NCI-H460 (cell line): ENCODE data around the gene NAGPA. TPM values are rescaled to one million over a fixed set of nuclear protein-coding genes. Genes with fewer than 3 reads are reported as not detected.

Experiments
- DNase-seq: peaks from one replicate; pipeline ENCODE4 v3.0.0-alpha.2; 2016; ENCODE audit warnings: low read depth; ENCODE audit errors: extremely low read depth
- total RNA-seq: library from RNA; depleted of rRNA; stranded (reverse); fragments of >200 nt; shearing (Covaris generic); gene quantifications from 2 replicates; pipeline ENCODE4 v1.2.3, GENCODE V29; 2014; rRNA removed

The NAGPA gene
- total RNA-seq, 1 experiment from 2014 or later: 15.2 TPM

GRCh38 chr16:4980691-4981090 is 53.0 kb downstream of the NAGPA start:
- DNase-seq: no peak

- no peak for DNase-seq
These were observed 53.7 kb downstream of the NAGPA start for GRCh38 chr16:4979736-4980660.

- DNase-seq: no peak
These were observed 54.6 kb downstream of the NAGPA start for GRCh38 chr16:4979164-4979563.

GRCh38 chr16:4976611-4977145 is 57.1 kb downstream of the NAGPA start:
- no peak for DNase-seq

- no peak for DNase-seq
These were observed 57.7 kb downstream of the NAGPA start for GRCh38 chr16:4976079-4976478.

Other genes starting within 250 kb of the NAGPA start
- not detected in 2 replicates for gene SEPTIN12, start 245.6 kb downstream of the NAGPA start, total RNA-seq
- not detected in 2 replicates for gene SMIM22, start 238.6 kb downstream of the NAGPA start, total RNA-seq
- 5.3 and 9.5 TPM in 2 replicates for gene ROGDI, start 231.3 kb downstream of the NAGPA start, total RNA-seq
- gene GLYR1, start 186.6 kb downstream of the NAGPA start, total RNA-seq: 21.8 and 31.1 TPM in 2 replicates
- gene UBN1, start 186.5 kb downstream of the NAGPA start, total RNA-seq: 25.2 and 27.1 TPM in 2 replicates
- 2.5 and 3.5 TPM in 2 replicates for gene PPL, start 96.8 kb downstream of the NAGPA start, total RNA-seq
- gene SEC14L5, start 75.6 kb downstream of the NAGPA start, total RNA-seq: 0.02 and 0.12 TPM in 2 replicates
- gene C16orf89, start 32.0 kb upstream of the NAGPA start, total RNA-seq: not detected in 2 replicates
- 21.6 and 22.0 TPM in 2 replicates for gene ALG1, start 37.9 kb upstream of the NAGPA start, total RNA-seq
- gene EEF2KMT, start 63.9 kb upstream of the NAGPA start, total RNA-seq: 22.8 and 23.1 TPM in 2 replicates